ENCODE data around the gene KRT86.

- TF ChIP-seq CTCF (IDR thresholded peaks at IDR 0.05; ENCODE audit: insufficient read depth, low read length, poor library complexity, severe bottlenecking) (no peak), EZH2phosphoT487 (conservative IDR thresholded peaks at IDR 0.05; ENCODE audit: low read length) (no peak)
Measured at GRCh38 chr12:52306731-52307130, 32.3 kb downstream of the KRT86 start.

All from SU-DHL-6 (cell line).